T-helper 2 cell treated with Interferon-gamma antibody and Interleukin-4, amounts not matched to agents 100 ng/mL and 5 ng/mL, for 36 hours (primary cell): ENCODE results near the gene MRGPRX1. TPM values are rescaled to one million over a fixed set of nuclear protein-coding genes. Genes with fewer than 3 reads are reported as not detected.
"Not testable (repeated sequence)": the region's sequence is repeated elsewhere in the genome, so short reads cannot be mapped to it uniquely, and the experiment has no call there.

Experiments used
- intact Hi-C: fragments of 100-400 bp; cut with micrococcal nuclease; formaldehyde crosslinking; loops from one replicate; pipeline ENCODE4 v1.15.1; 2023
- total RNA-seq: library from RNA; stranded (reverse); gene quantifications from 2 replicates; pipeline ENCODE4 v1.2.3, GENCODE V29; 2022

The MRGPRX1 gene
- total RNA-seq: not detected in 2 replicates

DNA sequence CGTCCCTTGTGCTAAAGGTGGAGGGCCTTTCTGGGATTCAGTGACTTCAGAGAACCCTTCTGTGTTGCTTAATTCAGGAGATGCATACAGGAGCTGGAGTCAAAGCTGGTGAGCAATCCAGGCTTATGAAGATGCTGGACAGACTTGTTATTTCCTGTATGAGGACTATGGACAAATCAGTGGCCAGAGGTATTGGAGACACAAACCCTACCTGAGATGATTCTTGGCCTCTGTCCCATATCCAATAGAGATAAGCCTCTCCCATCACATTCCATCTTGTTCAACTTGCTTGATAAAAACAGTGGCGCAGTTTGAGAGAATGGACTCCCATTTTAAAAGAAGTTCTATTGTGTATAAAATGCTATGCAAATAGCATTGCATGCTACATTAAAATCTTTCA, at the start of gene MRGPRX1:
TSS of gene MRGPRX1 (minus strand) at position 101 of the 400 bp plus-strand sequence. CDS start 4,630 bp downstream, outside the sequence.
- intact Hi-C loops: no loop called here

DNA sequence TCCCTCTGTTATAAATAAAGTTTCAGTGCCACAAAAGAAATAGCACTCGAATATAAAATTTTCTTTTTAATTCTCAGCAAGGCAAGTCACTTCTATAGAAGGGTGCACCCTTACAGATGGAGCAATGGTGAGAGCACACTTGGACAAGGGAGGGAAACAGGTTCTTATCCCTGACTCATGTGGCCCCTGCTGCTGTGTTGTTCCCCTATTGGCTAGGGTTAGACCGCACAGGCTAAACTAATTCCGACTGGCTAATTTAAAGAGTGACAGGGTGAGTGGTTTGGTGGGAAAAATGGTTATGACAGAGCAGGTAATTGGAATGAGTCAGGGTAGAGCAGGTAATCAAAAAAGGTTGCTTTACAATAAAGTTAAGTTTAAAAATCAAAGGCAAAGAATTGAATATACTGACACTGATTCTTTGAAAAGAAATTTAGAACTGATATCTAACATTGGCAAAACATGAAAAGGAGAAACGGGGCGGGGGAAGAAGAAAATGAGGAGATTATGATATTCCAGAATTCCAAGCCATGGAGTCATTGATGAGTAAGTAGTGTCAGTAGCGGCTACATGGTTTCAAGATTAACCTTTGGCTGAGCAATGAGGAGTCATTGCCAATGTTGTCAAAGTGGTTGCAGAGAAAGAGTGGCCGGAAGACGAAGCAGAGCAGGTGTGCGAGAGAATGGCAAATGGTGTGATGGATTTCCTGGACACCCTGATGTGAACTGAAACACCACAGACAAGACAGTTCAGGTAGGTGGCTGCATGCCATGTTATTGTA, 48.4 kb upstream of the MRGPRX1 start:
- intact Hi-C loops: no loop called here

DNA sequence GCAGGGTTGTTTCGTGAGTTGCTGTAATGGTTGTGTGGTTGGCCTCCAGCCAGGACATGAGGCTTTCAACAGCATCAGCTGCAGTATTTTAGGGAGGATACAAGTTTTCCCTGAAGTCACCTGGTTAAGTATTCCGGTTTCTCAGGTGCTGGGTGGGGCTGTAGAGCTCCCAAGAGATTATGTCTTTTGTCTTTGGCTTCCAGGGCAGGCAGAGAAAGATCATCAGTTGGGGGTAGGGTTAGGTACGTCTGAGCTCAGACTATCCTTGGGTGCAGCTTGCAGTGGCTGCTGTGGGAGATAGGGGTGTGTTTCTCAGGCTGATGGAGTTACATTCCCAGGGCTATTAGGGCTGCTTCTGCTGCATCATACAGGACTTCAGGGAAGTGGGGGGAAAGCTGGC, 47.5 kb upstream of the MRGPRX1 start:
- intact Hi-C loops: no loop called here

DNA sequence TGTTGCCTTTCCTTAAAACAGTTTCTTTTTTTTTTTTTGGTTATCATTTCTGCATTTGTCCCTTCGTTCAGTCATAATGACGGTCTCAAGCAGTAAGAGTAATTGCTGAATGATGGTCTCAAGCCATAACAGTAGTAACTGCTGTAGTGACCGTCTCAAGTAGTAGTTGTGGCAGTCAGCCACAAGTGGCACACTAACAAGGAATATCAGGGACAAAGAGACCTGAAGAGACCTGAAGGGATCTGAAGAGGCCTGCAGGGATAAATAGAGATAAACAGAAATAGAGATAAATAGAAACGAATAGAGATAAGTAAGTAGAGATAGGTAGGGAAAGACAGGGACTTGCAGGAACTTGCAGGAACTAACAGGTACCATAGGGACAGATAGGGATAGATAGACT, 42.7 kb upstream of the MRGPRX1 start:
- intact Hi-C loops: no loop called here

DNA sequence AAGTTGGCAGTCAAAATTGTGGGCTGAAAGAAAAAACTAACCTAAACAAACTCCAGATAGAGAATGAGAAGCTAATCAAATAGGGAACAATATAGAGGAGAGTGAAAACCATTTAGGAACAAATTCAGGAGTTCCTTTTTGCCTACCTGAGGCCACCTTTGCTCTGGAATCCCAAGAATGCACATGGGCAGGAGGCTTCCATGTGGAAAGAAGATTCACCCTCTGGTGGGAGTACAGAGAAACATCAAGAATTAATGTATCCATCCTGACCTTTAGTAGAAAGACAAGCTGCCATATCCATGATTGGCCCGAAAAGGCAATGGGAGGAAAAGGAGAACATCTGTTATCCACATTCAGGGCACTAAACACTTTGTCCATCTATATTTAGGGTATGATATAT, 35.0 kb upstream of the MRGPRX1 start:
- intact Hi-C loops: no loop called here

DNA sequence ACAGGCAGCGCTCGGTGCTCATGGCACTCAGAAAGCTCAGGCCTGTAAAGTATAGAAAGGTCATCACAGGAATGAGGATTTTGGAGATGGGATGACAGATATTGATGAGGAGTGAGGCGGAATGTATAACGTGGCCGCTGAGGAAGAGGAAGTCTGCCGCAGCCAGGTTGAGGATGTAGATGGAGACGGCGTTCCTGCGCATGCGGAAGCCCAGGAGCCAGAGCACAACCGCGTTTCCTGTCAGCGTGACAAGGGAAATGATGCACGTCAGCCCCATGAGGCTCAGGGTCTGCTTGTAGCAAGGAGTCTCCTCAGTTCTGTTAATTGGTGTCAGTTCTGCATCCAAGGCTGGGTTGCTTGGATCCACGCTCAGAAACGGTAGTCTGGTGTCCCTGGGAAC, 33.1 kb upstream of the MRGPRX1 start:
- intact Hi-C loops: no loop called here

DNA sequence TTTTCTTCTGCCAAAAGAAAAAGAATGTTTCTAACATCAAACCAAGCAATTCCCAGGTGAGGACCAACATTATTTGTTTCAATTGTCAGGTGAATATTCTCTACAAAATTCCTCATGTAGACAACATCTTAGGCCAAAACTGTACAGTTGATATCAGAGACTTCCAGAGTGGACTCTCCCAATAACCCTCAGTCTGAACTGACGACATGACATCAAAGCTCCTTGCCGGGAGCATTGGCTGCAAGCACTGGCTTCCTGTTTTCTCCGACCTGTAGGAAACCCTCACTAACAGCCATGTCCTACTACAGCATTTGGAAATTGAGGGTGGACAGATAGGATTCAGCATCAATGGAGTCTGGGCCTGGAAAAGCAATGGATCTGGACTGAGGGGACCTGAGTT, 30.5 kb upstream of the MRGPRX1 start:
- intact Hi-C loops: no loop called here

DNA sequence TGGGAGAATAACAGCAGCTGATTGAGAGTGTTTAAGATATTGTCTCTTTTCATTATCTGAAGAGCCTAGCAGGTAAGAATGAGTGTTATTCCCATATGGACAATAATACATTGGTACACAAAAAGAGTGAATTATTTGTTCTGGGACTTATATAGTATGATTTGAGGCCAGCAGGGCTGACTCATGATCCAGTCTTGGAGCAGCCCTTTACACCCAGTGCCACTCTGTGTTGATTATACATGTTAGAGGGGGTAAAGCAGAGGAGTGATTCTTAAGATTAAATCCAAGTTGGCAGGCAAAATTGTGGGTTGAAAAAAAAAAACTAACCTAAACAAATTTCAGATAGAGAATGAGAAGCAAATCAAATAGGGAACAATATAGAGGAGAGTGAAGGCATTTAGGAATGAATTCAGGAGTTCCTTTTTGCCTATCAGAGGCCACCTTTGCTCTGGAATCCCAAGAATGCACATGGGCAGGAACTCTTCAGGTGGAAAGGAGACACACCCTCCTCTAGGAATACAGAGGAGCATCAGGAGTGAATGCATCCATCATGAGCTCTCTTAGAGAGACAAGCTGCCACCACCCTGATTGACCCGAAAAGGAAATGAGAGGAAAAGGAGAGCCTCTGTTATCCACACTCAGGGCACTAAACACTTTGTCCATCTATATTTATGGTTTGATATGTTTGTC, 19.2 kb upstream of the MRGPRX1 start:
- intact Hi-C loops: no loop called here

DNA sequence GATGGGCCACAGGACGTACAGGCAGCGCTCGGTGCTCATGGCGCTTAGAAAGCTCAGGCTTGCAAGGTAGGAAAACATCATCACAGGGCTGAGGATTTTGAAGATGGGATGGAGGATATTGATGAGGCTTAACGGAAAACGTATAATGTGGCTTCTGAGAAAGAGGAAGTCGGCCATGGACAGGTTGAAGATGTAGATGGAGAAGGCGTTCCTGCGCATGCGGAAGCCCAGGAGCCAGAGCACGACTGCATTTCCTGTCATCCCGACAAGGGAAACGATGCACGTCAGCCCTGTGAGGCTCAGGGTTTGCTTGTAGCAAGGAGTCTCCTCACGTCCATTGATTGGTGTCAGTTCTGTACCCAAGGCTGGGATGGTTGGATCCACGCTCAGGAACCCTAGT, 17.4 kb upstream of the MRGPRX1 start:
- intact Hi-C loops: no loop called here

DNA sequence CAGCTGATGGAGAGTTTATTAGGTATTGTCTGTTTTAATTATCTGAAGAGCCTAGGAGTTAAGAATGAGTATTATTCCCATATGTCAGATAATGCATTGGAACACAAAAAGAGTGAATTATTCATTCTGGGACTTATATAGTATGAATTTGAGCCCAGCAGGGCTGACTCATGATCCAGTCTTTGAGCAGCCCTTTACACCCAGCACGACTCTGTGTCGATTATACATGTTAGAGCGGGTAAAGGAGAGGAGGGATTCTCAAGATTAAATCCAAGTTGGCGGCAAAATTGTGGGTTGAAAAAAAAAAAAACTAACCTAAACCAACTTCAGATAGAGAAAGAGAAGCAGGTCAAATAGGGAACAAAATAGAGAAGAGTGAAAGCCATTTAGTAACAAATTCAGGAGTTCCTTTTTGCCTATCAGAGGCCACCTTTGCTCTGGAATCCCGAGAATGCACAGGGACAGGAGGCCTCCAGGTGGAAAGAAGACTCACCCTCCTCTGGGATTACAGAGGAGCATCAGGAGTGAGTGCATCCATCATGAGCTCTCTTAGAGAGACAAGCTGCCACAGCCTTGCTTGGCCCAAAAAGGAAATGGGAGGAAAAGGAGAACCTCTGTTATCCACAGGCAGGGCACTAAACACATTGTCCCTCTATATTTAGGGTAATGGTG, 3.1 kb downstream of the MRGPRX1 start:
- intact Hi-C loops: no loop called here

DNA sequence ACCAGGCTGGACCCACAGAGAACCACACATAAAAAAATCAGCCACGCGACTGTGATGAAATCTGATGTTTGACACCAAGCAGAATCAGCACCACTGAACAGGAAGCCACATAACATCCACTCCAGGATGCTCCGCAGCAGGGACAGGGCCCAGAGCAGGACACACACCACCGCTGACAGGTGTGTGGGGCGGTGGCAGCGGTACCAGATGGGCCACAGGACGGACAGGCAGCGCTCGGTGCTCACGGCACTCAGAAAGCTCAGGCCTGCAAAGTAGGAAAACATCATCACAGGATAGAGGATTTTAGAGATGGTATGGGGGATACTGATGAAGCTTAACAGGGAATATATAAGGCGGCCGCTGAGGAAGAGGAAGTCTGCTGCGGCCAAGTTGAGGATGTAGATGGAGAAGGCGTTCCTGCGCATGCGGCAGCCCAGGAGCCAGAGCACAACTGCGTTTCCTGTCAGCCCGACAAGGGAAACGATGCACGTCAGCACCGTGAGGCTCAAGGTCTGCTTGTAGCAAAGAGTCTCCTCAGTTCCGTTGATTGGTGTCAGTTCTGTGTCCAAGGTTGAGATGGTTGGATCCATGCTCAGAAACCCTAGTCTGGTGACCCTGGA, 4.9 kb downstream of the MRGPRX1 start:
- intact Hi-C loops: no loop called here

DNA sequence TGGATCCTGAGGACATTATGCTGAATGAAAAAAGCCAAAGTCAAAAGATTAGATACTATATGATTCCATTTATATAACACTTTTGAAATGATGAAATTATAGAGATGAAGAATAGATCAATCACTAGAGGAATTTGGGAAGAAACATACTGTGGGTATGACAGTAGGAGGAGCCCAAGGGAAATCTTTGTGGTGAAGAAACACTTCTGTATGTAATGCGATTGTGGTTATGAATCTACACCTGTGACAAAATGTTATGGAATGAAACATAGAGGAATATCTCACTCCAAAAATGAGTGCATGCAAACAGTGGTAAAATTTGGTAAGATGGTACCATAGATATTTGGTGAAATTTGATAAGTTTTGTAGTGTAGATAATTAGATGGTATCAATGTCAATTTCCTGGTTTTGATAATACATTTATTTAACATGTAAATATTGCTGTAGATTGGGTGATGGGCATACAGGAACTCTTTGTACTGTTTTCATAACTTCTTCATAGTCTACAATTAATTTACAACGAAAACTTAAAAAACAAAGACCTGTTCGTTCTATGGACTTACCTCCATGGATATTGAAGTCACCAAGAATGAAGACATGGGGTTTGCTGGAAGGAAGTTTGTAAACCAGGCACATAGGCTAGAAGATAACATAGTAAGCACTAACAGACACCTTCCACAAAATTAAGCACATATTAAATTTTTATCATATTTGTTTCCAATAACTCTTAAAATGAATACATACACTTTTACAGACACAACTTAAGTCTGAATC, 11.5 kb downstream of the MRGPRX1 start:
- intact Hi-C loops: no loop called here

DNA sequence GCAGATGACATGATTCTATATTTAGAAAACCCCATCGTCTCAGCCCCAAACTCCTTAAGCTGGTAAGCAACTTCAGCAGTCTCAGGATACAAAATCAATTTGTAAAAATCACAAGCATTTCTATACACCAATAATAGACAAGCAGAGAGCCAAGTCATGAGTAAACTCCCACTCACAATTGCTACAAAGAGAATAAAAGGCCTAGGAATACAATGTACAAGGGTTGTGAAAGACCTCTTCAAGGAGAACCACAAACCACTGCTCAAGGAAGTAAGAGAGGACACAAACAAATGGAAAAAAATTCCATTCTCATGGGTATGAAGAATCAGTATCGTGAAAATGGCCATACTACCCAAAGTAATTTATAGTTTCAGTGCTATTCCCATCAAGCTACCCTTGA, 13.8 kb downstream of the MRGPRX1 start:
- intact Hi-C loops: not testable (repeated sequence)

DNA sequence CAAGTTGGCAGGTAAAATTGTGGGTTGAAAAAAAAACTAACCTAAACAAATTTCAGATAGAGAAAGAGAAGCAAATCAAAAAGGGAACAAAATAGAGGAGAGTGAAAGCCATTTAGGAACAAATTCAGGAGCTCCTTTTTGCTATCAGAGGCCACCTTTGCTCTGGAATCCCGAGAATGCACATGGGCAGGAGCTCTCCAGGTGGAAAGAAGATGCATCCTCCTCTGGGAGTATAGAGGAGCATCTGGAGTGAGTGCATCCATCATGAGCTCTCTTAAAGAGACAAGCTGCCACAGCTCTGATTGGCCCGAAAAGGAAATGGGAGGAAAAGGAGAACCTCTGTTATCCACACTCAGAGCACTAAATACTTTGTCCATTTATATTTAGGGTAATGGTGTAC, 26.3 kb downstream of the MRGPRX1 start:
- intact Hi-C loops: no loop called here

DNA sequence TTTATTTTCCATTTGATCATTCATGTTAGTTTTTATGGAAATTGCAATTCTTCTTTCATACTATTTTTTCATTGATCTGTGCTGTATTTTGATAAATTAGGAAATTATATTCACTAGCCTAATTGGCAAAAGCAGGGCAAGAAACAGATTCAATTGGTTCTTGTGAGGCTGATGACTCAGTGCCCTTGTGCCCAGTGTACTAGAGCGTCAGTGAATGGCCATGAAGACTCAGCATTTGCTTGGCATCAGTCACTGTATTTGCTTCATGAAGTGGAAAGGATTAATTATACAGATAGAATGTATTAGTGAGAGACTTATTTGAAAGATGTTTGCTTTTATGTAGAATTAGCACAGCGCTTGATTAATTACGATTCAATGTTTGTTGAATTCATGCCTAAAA, 31.8 kb downstream of the MRGPRX1 start:
- intact Hi-C loops: no loop called here

DNA sequence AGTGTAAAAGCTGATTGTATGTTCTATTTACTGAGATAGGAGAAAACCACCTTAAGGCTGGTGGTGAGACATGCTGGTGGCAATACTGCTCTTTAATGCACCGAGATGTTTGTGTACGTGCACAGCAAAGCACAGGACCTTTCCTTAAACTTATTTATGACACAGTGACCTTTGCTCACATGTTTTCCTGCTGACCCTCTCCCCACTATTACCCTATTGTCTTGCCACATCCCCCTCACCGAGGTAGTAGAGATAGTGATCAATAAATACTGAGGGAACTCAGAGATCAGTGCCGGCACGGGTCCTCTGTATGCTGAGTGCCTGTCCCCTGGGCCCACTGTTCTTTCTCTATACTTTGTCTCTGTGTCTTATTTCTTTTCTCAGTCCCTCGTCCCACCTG, 38.6 kb downstream of the MRGPRX1 start:
- intact Hi-C loops: not testable (repeated sequence)

DNA sequence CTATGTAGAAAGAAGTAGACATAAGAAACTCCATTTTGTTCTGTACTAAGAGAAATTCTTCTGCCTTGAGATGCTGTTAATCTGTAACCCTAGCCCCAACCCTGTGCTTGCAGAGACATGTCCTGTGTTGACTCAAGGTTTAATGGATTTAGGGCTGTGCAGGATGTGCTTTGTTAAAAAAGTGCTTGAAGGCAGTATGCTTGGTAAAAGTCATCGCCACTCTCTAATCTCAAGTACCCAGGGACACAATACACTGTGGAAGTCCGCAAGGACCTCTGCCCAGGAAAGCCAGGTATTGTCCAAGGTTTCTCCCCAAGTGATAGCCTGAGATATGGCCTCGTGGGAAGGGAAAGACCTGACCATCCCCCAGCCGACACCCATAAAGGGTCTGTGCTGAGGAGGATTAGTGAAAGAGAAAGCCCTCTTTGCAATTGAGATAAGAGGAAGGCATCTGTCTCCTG, 39.0 kb downstream of the MRGPRX1 start:
- intact Hi-C loops: not testable (repeated sequence)

DNA sequence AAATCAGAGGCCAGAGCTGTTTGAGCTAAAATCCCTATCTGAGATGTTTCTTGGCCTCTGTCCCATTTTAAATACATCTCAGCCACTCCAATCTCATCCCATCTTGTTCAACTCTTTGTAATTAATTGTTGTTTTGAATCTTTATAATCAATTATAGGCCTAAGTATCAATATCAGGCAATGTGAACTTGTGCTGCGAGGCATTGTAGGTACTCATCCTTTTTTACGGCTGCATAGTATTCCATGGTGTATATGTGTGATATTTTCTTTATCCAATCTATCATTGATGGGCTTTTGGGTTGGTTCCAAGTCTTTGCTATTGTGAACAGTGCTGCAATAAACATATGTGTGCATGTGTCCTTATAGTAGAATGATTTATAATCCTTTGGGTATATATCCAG, 47.5 kb downstream of the MRGPRX1 start:
- intact Hi-C loops: not testable (repeated sequence)

DNA sequence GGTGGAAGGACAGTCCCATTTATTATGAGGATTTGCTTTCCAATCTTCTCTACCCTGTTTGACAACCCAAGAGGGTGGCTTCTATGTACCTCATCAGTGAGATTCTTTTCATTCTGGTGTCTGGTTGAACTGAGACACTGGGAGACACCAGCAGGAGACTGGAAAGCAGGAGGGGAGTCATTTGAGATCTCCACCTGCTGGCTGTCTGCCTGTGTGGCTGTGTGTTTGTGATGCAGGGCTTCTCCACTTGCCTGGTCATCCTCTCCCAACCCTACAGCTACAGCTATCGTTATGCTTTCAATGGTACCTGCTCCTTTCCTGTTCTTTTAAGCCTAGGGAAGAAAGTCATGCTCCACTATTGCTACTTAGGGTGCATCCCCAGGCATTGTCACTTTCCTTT, 48.6 kb downstream of the MRGPRX1 start:
- intact Hi-C loops: no loop called here
